MM.1S (cell line): ENCODE data around the gene EPM2A.

Experiments
- DNase-seq: peaks from one replicate; pipeline ENCODE4 v3.0.0-alpha.2; 2015
- H2AFZ ChIP-seq: fragments of 300-600 bp; sonication (generic); 2 replicates; pipeline ENCODE4 v1.6.0; 2016; ENCODE audit warnings: antibody characterized with exemption, low read length
- H3F3A ChIP-seq: fragments of 300-600 bp; sonication (generic); 2 replicates; pipeline ENCODE4 v1.6.1; 2016; ENCODE audit warnings: mild to moderate bottlenecking, antibody characterized with exemption, low read length, moderate library complexity, mixed read lengths; ENCODE audit not compliant: insufficient read depth
- H3K27ac ChIP-seq: fragments of 300-600 bp; sonication (generic); 2 replicates; pipeline ENCODE4 v1.5.1; 2016; ENCODE audit warnings: mild to moderate bottlenecking, low read length
- H3K27me3 ChIP-seq: fragments of 300-600 bp; sonication (generic); replicated peaks from 2 replicates; pipeline ENCODE4 v1.6.0; 2016; ENCODE audit warnings: low read length; ENCODE audit not compliant: insufficient read depth
- H3K36me3 ChIP-seq: fragments of 300-600 bp; sonication (generic); replicated peaks from 2 replicates; pipeline ENCODE4 v1.6.1; 2016; ENCODE audit warnings: mild to moderate bottlenecking, low read length, mixed read lengths; ENCODE audit not compliant: insufficient read depth
- H3K4me1 ChIP-seq: fragments of 300-600 bp; sonication (generic); 2 replicates; pipeline ENCODE4 v1.6.1; 2016; ENCODE audit warnings: low read length, mixed read lengths
- H3K4me2 ChIP-seq: fragments of 300-600 bp; sonication (generic); 2 replicates; pipeline ENCODE4 v1.6.0; 2016; ENCODE audit warnings: low read depth, low read length
- H3K4me3 ChIP-seq: fragments of 300-600 bp; sonication (generic); 2 replicates; pipeline ENCODE4 v1.5.1; 2016; ENCODE audit warnings: low read length, mixed read lengths
- H3K79me2 ChIP-seq: fragments of 300-600 bp; sonication (generic); 2 replicates; pipeline ENCODE4 v1.6.1; 2016; ENCODE audit warnings: mixed run types, low read length, mixed read lengths
- H3K9ac ChIP-seq: fragments of 300-600 bp; sonication (generic); 2 replicates; pipeline ENCODE4 v1.6.1; 2016; ENCODE audit warnings: low read length, mixed read lengths
- H3K9me2 ChIP-seq: fragments of 300-600 bp; sonication (generic); replicated peaks from 2 replicates; pipeline ENCODE4 v1.6.1; 2016; ENCODE audit warnings: mild to moderate bottlenecking, low read length, mixed read lengths; ENCODE audit not compliant: insufficient read depth
- H3K9me3 ChIP-seq: fragments of 300-600 bp; sonication (generic); replicated peaks from 2 replicates; pipeline ENCODE4 v1.6.1; 2016; ENCODE audit warnings: mild to moderate bottlenecking, low read length, mixed read lengths; ENCODE audit not compliant: insufficient read depth
- H4K20me1 ChIP-seq: fragments of 300-600 bp; sonication (generic); 2 replicates; pipeline ENCODE4 v1.6.1; 2016; ENCODE audit warnings: mild to moderate bottlenecking, low read length, moderate library complexity, mixed read lengths; ENCODE audit not compliant: insufficient read depth
- CTCF ChIP-seq: fragments of 300-600 bp; sonication (generic); IDR thresholded peaks from 2 replicates; pipeline ENCODE4 v1.5.1; 2016; ENCODE audit warnings: antibody characterized with exemption, low read length, mixed read lengths
- EZH2 ChIP-seq: fragments of 300-600 bp; sonication (generic); optimal IDR thresholded peaks from 2 replicates; pipeline ENCODE3; 2017; ENCODE audit warnings: low read depth, mild to moderate bottlenecking, antibody characterized with exemption, low read length, mixed read lengths
- EZH2phosphoT487 ChIP-seq: fragments of 300-600 bp; sonication (generic); IDR thresholded peaks from 2 replicates; pipeline ENCODE4 v1.6.1; 2018; ENCODE audit warnings: antibody characterized with exemption, low read length

Gene EPM2A

GRCh38 chr6:145733207-145733606 is 2.1 kb downstream of the EPM2A start:
- H2AFZ ChIP-seq: no peak overlapping the region

GRCh38 chr6:145731447-145731846 is 3.9 kb downstream of the EPM2A start:
- no peaks in the 10 kb centered on the region for H3K9me3 ChIP-seq
- H3K27ac ChIP-seq: no peak overlapping the region
- H4K20me1 ChIP-seq: no peaks in the 10 kb centered on the region
- H3K36me3 ChIP-seq: no peaks in the 10 kb centered on the region
- H3K4me1 ChIP-seq: 0 out of 2 replicates have a peak, but pooled peaks cover 1% of the 10 kb centered on the region
- no peaks in the 10 kb centered on the region for H3K27me3 ChIP-seq
- H3K9me2 ChIP-seq: no peaks in the 10 kb centered on the region
- H3K79me2 ChIP-seq: no peaks in the 10 kb centered on the region
- no peak overlapping the region for H2AFZ ChIP-seq
- no peak overlapping the region for H3K4me3 ChIP-seq
- TF ChIP-seq EZH2phosphoT487: no peak
- no peak for TF ChIP-seq CTCF
- TF ChIP-seq EZH2: no peak
- H3F3A ChIP-seq: peaks cover 7% of the 10 kb centered on the region; the same call in 1 of the 2 replicates
- no peak overlapping the region for H3K9ac ChIP-seq
- DNase-seq: no peak
- H3K4me2 ChIP-seq: no peak overlapping the region

More at GRCh38 chr6:145733207-145733606, 2.1 kb downstream of the EPM2A start:
- Histone ChIP-seq H3K4me3 (no peak overlapping the region), H3K9me3 (no peaks in the 10 kb centered on the region), H3K27me3 (no peaks in the 10 kb centered on the region), H3K4me2 (no peak overlapping the region), H3K79me2 (no peaks in the 10 kb centered on the region), H3K9ac (no peak overlapping the region), H3K27ac (no peak overlapping the region), H3K9me2 (no peaks in the 10 kb centered on the region), H4K20me1 (no peaks in the 10 kb centered on the region), H3F3A (peaks cover 7% of the 10 kb centered on the region; the same call in 1 of the 2 replicates), H3K4me1 (0 out of 2 replicates have a peak, but pooled peaks cover 2% of the 10 kb centered on the region), H3K36me3 (no peaks in the 10 kb centered on the region)
- DNase-seq: no peak
- TF ChIP-seq EZH2 (no peak), CTCF (no peak), EZH2phosphoT487 (no peak)

- H3K9me3 ChIP-seq: no peaks in the 10 kb centered on the region
- no peak overlapping the region for H3K4me3 ChIP-seq
- no peak overlapping the region for H3K9ac ChIP-seq
- H3K36me3 ChIP-seq: no peaks in the 10 kb centered on the region
- no peaks in the 10 kb centered on the region for H3K79me2 ChIP-seq
- no peaks in the 10 kb centered on the region for H4K20me1 ChIP-seq
- H3K27ac ChIP-seq: no peak overlapping the region
- no peak overlapping the region for H2AFZ ChIP-seq
- H3K9me2 ChIP-seq: no peaks in the 10 kb centered on the region
- H3K4me1 ChIP-seq: no peaks in the 10 kb centered on the region
- H3K27me3 ChIP-seq: no peaks in the 10 kb centered on the region
- no peaks in the 10 kb centered on the region for H3F3A ChIP-seq
- DNase-seq: no peak
- H3K4me2 ChIP-seq: no peak overlapping the region
- TF ChIP-seq EZH2: no peak
- TF ChIP-seq CTCF: no peak
- no peak for TF ChIP-seq EZH2phosphoT487
These were observed 5.4 kb downstream of the EPM2A start for GRCh38 chr6:145729887-145730286.
